ENCODE measurements around the gene ZNF407.

- TF ChIP-seq CTCF (IDR thresholded peaks at IDR 0.05) (no peak), POLR2A (IDR thresholded peaks at IDR 0.05) (no peak)
These were observed 243.0 kb downstream of the ZNF407 start for GRCh38 chr18:74840492-74841167.

Measured in heart left ventricle (tissue), 13 donors.